Left lung (tissue), 10 donors: ENCODE data around the gene VWA2. TPM values are rescaled to one million over a fixed set of nuclear protein-coding genes. Genes with fewer than 3 reads are reported as not detected.

Experiments
- ATAC-seq: fragments of 200-7000 bp; cut with Tn5 transposase; one replicate; pipeline ENCODE4 v1.9.1; 2020; ENCODE audit warnings: moderate library complexity
- DNase-seq, 4 donors: peaks; one replicate each; pipeline ENCODE4 v3.0.0-alpha.2; 2013 to 2020
- H3K27ac ChIP-seq, 2 donors: fragments of 200-600 bp; sonication (generic) in 1 of 2; one replicate each; pipeline versions ENCODE4 v1.5.0 to v1.8.0; 2020 to 2021
- H3K27me3 ChIP-seq, 2 donors: fragments of 200-600 bp; sonication (generic) in 1 of 2; one replicate each; pipeline versions ENCODE4 v1.5.0 to v1.8.0; 2020 to 2021
- H3K36me3 ChIP-seq, 2 donors: fragments of 200-600 bp; sonication (generic) in 1 of 2; one replicate each; pipeline versions ENCODE4 v1.5.0 to v1.8.0; 2020 to 2021
- H3K4me1 ChIP-seq, 2 donors: fragments of 200-600 bp; one replicate each; pipeline ENCODE4 v1.8.0; 2021
- H3K4me3 ChIP-seq, 2 donors: fragments of 200-600 bp; sonication (generic) in 1 of 2; one replicate each; pipeline versions ENCODE4 v1.5.0 to v1.8.0; 2020 to 2021; ENCODE audit warnings: mild to moderate bottlenecking in 1 of 2
- H3K9me3 ChIP-seq, 2 donors: fragments of 200-600 bp; sonication (generic) in 1 of 2; one replicate each; pipeline versions ENCODE4 v1.5.0 to v1.8.0; 2020 to 2021
- CTCF ChIP-seq, 2 donors: fragments of 200-600 bp; sonication (generic) in 1 of 2; IDR thresholded peaks; one replicate each; pipeline versions ENCODE4 v1.5.0 to v1.8.0; 2021; ENCODE audit warnings: antibody characterized with exemption in 2 of 2
- intact Hi-C, 2 donors: fragments of 100-400 bp; cut with DNase I; formaldehyde crosslinking; loops; one replicate each; pipeline versions ENCODE4 v1.11.2 to v1.14.2; 2022
- polyA plus RNA-seq, 6 donors: library from polyadenylated mRNA; unstranded; fragments of 120-200 nt; gene quantifications; one replicate each; pipeline ENCODE4 v1.2.1, GENCODE V29; 2013; ENCODE audit not compliant: insufficient read length in 6 of 6
- total RNA-seq, 2 donors: library from RNA; stranded (reverse); fragmentation: NEBNext Ultra II Directional; extraction: Animal tissue kit (Norgen Biotek cat#: 25700); gene quantifications; one replicate each; pipeline ENCODE4 v1.2.1, GENCODE V29; 2021
- donor health status: DM: no; HTN: yes; CAD: no.
- donor health status: DM: no; HTN: no; CAD: no.

The VWA2 gene
- total and polyA plus RNA-seq, 8 donors, result 9.5 to 31.4 (median 27.6) TPM

GRCh38 chr10:114256822-114257221 lies 17.8 kb downstream of the VWA2 start:
- Histone ChIP-seq H3K36me3 (no peaks in the 10 kb centered on the region), H3K27me3 (no peaks in the 10 kb centered on the region), H3K4me1 (peaks cover 3 to 8% of the 10 kb centered on the region in 2 donors), H3K9me3 (no peaks in the 10 kb centered on the region), H3K4me3 (no peak overlapping the region), H3K27ac (no peak overlapping the region)
- DNase-seq (no peak), ATAC-seq (no peak)
- no peak for TF ChIP-seq CTCF (IDR thresholded peaks at IDR 0.05)
- intact Hi-C loops, result no loop called here

GRCh38 chr10:114257498-114257897 lies 18.4 kb downstream of the VWA2 start:
- ATAC-seq (no peak), DNase-seq (no peak)
- no peak for TF ChIP-seq CTCF (IDR thresholded peaks at IDR 0.05)
- no peaks in the 10 kb centered on the region for H3K36me3 ChIP-seq
- H3K4me1 ChIP-seq, result peaks cover 3 to 8% of the 10 kb centered on the region in 2 donors
- H3K4me3 ChIP-seq, result no peak overlapping the region
- intact Hi-C loops, result no loop called here
- no peaks in the 10 kb centered on the region for H3K9me3 ChIP-seq
- no peaks in the 10 kb centered on the region for H3K27me3 ChIP-seq
- peak overlapping the region in 1 of 2 donors; percentile 63 for H3K27ac ChIP-seq

GRCh38 chr10:114258274-114258840 lies 19.3 kb downstream of the VWA2 start:
- H3K36me3 ChIP-seq, result no peaks in the 10 kb centered on the region
- no peak for TF ChIP-seq CTCF (IDR thresholded peaks at IDR 0.05)
- H3K4me1 ChIP-seq, result peaks cover 3 to 8% of the 10 kb centered on the region in 2 donors
- intact Hi-C loops, result no loop called here
- H3K27ac ChIP-seq, result peak overlapping the region in 1 of 2 donors; percentile 63
- ATAC-seq (peak; percentile 59), DNase-seq (no peak)
- no peak overlapping the region for H3K4me3 ChIP-seq
- no peaks in the 10 kb centered on the region for H3K9me3 ChIP-seq
- no peaks in the 10 kb centered on the region for H3K27me3 ChIP-seq

- H3K4me1 ChIP-seq, result peaks cover 3 to 8% of the 10 kb centered on the region in 2 donors
- no peak overlapping the region for H3K4me3 ChIP-seq
- TF ChIP-seq CTCF (IDR thresholded peaks at IDR 0.05), result no peak
- intact Hi-C loops, result no loop called here
- H3K36me3 ChIP-seq, result no peaks in the 10 kb centered on the region
- H3K27me3 ChIP-seq, result no peaks in the 10 kb centered on the region
- no peak for DNase-seq
- peak overlapping the region in 1 of 2 donors; percentile 26 for H3K27ac ChIP-seq
- H3K9me3 ChIP-seq, result no peaks in the 10 kb centered on the region
- ATAC-seq, result peak; percentile 33
Observed at GRCh38 chr10:114259824-114260223, 20.8 kb downstream of the VWA2 start.

- H3K36me3 ChIP-seq, result no peaks in the 10 kb centered on the region
- no peak overlapping the region for H3K4me3 ChIP-seq
- peaks cover 3 to 8% of the 10 kb centered on the region in 2 donors for H3K4me1 ChIP-seq
- TF ChIP-seq CTCF (IDR thresholded peaks at IDR 0.05), result no peak
- peak in 1 of 4 donors; percentile 19 for DNase-seq
- H3K9me3 ChIP-seq, result no peaks in the 10 kb centered on the region
- peak overlapping the region in 1 of 2 donors; percentile 26 for H3K27ac ChIP-seq
- H3K27me3 ChIP-seq, result no peaks in the 10 kb centered on the region
- no peak for ATAC-seq
- intact Hi-C loops, result no loop called here
Observed at GRCh38 chr10:114260366-114260765, 21.3 kb downstream of the VWA2 start.
